ENCODE measurements around the gene SYNE1. TPM values are rescaled to one million over a fixed set of nuclear protein-coding genes. Genes with fewer than 3 reads are reported as not detected.
A peak's percentile ranks its signal among the peaks of the same experiment; 100 is the strongest.

Gene SYNE1
- total and polyA plus RNA-seq, 2 experiments from 2014 or later, result 14.6 to 83.9 TPM

GRCh38 chr6:152195896-152196295, 441.3 kb downstream of the SYNE1 start:
- TF ChIP-seq CTCF (IDR thresholded peaks at IDR 0.05; ENCODE audit: low read depth, low read length), result no peak
- no peak for DNase-seq (ENCODE audit: low read depth in 1 of 2, low spot score in 1 of 2)
- Histone ChIP-seq H3K4me1 (ENCODE audit: low read depth) (no peaks in the 10 kb centered on the region), H3K36me3 (peaks cover 30% of the 10 kb centered on the region), H3K27ac (no peak overlapping the region), H3K4me3 (no peak overlapping the region), H3K27me3 (no peaks in the 10 kb centered on the region), H3K9me3 (ENCODE audit: low read depth) (no peaks in the 10 kb centered on the region)

DNA sequence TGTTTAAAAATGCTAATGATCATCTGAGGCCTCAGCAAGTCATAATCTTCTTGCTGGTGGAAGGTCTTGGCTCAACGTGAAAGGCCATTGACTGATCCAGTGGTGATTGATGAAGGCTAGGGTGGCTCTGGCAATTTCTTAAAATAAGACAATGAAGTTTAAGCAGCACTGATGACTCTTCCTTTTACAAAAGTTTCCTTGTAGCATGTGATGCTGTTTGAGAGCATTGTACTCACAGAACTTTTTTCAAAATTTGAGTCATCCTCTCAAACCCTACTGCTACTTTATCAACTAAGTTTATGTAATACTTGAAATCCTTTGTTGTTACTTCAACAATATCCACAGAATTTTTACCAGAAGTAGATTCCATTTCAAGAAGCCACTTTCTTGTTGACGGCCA, 447.4 kb downstream of the SYNE1 start:
- no peak for TF ChIP-seq CTCF (IDR thresholded peaks at IDR 0.05; ENCODE audit: low read depth, low read length)
- no peak overlapping the region for H3K4me3 ChIP-seq
- H3K36me3 ChIP-seq, result peaks cover 5% of the 10 kb centered on the region
- H3K4me1 ChIP-seq (ENCODE audit: low read depth), result no peaks in the 10 kb centered on the region
- H3K27ac ChIP-seq, result no peak overlapping the region
- H3K9me3 ChIP-seq (ENCODE audit: low read depth), result no peaks in the 10 kb centered on the region
- peak in 1 of 2 donors; percentile 22 for DNase-seq (ENCODE audit: low read depth in 1 of 2, low spot score in 1 of 2)
- no peaks in the 10 kb centered on the region for H3K27me3 ChIP-seq

DNA sequence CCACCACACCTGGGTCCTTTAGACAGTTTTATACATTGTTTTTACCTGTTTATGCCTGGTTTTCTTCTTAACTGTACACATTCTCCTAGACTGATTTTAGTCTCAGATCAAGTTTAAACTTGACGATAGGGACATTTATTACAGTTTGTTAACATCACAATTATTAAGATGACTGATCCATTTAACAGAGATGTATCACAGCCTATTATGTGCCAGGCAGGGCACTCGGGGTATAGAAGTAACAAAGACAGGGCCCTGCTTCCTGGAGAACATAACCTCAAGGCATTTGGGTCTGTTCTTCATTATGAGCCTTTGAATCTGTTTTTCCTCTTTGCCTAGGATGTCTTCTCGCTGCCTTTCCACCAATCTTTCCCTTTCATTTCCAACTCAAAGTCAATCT, 449.2 kb downstream of the SYNE1 start:
- no peak overlapping the region for H3K27ac ChIP-seq
- H3K4me1 ChIP-seq (ENCODE audit: low read depth), result no peaks in the 10 kb centered on the region
- no peaks in the 10 kb centered on the region for H3K9me3 ChIP-seq (ENCODE audit: low read depth)
- no peak overlapping the region for H3K4me3 ChIP-seq
- peaks cover 5% of the 10 kb centered on the region for H3K36me3 ChIP-seq
- DNase-seq (ENCODE audit: low read depth in 1 of 2, low spot score in 1 of 2), result no peak
- TF ChIP-seq CTCF (IDR thresholded peaks at IDR 0.05; ENCODE audit: low read depth, low read length), result no peak
- no peaks in the 10 kb centered on the region for H3K27me3 ChIP-seq

GRCh38 chr6:152186840-152187239, 450.3 kb downstream of the SYNE1 start:
- TF ChIP-seq CTCF (IDR thresholded peaks at IDR 0.05; ENCODE audit: low read depth, low read length), result no peak
- Histone ChIP-seq H3K27me3 (no peaks in the 10 kb centered on the region), H3K9me3 (ENCODE audit: low read depth) (no peaks in the 10 kb centered on the region), H3K4me1 (ENCODE audit: low read depth) (no peaks in the 10 kb centered on the region), H3K36me3 (peaks cover 5% of the 10 kb centered on the region), H3K27ac (no peak overlapping the region), H3K4me3 (no peak overlapping the region)
- no peak for DNase-seq (ENCODE audit: low read depth in 1 of 2, low spot score in 1 of 2)

DNA sequence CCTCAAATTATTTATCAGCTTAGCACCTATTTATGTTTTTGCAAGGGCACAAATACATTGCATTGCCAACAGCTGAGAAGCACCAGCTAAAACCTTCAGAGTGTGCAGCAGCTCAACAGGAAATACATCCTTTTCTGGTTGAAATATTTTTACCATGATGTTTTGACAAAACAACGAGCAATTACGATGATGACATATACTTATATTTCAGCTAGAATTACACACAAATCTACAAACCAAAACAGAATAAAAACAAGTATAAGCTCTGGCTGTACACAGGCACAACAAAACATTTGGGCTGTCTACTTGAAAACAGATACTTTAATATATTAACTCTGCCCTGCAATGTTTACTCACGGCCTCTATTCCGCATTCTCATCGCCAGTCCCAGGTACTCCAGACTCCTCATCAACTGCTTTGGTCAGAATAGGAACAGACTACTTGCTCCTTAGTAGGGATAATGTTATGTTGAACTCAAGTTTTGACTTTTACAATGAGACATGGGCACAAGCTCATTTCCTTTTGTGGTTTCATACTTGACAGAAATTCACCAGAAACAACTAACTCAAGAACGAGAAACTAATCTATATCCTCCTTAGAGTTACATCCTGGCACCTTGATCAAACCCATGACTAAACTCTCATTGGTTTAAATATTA, 452.1 kb downstream of the SYNE1 start:
- Histone ChIP-seq H3K27ac (no peak overlapping the region), H3K9me3 (ENCODE audit: low read depth) (no peaks in the 10 kb centered on the region), H3K27me3 (no peaks in the 10 kb centered on the region), H3K4me1 (ENCODE audit: low read depth) (no peaks in the 10 kb centered on the region), H3K4me3 (no peak overlapping the region), H3K36me3 (peaks cover 5% of the 10 kb centered on the region)
- no peak for DNase-seq (ENCODE audit: low read depth in 1 of 2, low spot score in 1 of 2)
- TF ChIP-seq CTCF (IDR thresholded peaks at IDR 0.05; ENCODE audit: low read depth, low read length), result no peak

Measured in cardiac muscle cell (in vitro differentiated cells and primary cell).